ENCODE results near the gene SLC35C1.
"Not testable (repeated sequence)": the region's sequence is repeated elsewhere in the genome, so short reads cannot be mapped to it uniquely, and the experiment has no call there.

SLC35C1 gene

DNA sequence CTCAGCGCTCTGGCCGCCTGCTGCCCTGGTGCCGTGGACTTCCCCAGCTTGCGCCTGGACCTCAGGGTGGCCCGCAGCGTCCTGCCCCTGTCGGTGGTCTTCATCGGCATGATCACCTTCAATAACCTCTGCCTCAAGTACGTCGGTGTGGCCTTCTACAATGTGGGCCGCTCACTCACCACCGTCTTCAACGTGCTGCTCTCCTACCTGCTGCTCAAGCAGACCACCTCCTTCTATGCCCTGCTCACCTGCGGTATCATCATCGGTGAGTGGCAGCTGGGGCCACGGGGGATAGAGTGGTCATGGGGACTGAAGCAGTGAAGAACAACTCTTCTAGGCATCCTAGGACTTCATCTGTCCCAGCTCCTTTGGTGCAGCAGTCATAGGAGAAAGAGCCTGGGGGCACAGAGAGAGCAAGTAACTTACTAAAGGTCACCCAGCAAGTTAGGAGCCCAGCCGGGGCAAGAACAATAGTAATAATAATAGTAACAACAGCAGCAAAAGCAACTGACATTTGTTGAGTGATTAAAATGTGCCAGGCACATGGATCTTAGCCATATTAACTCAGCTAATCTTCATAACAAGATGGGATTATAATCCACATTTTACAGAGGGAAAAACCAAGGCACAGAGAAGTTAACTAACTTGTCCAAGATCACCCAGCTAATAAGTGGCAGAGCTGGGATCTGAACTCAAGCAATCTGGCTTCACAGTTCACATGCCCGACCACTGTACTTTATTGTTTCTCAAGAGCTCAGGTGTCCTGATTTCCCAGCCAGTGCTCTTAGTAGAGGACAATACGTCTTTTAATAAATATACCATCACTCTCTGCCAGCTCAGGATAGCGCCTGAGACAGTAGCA lies 1.4 kb downstream of the SLC35C1 start:
- no peak for DNase-seq (ENCODE audit: low read depth)
- TF ChIP-seq, protein P1, sequence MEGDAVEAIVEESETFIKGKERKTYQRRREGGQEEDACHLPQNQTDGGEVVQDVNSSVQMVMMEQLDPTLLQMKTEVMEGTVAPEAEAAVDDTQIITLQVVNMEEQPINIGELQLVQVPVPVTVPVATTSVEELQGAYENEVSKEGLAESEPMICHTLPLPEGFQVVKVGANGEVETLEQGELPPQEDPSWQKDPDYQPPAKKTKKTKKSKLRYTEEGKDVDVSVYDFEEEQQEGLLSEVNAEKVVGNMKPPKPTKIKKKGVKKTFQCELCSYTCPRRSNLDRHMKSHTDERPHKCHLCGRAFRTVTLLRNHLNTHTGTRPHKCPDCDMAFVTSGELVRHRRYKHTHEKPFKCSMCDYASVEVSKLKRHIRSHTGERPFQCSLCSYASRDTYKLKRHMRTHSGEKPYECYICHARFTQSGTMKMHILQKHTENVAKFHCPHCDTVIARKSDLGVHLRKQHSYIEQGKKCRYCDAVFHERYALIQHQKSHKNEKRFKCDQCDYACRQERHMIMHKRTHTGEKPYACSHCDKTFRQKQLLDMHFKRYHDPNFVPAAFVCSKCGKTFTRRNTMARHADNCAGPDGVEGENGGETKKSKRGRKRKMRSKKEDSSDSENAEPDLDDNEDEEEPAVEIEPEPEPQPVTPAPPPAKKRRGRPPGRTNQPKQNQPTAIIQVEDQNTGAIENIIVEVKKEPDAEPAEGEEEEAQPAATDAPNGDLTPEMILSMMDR (conservative IDR thresholded peaks at IDR 0.05; ENCODE audit: low read depth, low read length) = no peak
- peak overlapping the region; percentile 82 for H3K4me3 ChIP-seq (ENCODE audit: low read depth, low read length)

DNA sequence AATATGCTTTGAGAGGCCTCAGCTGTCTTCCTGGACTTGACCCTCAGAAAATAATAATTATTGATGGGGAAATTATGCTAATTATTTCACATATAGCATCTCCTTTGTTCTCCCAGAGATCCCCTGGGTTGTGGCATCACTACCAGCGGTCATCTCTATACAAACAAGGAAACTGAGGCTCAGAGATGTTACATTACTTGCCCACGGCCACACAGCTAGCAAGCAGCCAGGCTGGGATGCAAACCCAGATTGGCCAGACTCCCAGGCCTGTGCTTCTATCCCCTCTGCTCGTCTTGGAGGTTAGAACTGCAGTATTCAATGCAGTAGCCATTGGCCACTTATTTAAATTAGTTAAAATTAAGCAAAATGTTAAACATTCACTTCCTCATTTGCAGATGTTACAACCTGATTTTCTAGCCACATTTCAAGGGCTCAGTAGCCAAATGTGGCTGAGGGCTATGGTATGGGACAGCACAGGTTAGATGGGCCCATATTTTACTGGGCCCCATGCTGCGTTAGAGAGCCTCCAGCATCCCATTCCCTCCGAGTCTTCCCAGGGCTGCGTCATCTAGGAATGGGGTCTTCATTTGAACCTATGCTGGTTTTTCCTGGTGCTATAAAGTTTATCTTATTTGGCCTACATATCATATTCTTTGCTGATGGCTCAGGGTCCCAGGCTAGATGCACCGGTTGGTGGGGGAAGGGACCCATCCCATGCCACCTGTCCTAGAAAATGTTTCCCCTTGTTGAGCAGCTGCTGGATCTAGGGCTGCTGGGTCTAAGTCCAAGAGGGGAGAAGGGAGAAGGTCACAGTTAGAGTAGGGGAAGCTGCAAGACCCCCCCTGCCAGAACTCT lies 2.2 kb downstream of the SLC35C1 start:
- peak overlapping the region; percentile 82 for H3K4me3 ChIP-seq (ENCODE audit: low read depth, low read length)
- DNase-seq (ENCODE audit: low read depth) = no peak
- TF ChIP-seq, protein P1 (conservative IDR thresholded peaks at IDR 0.05; ENCODE audit: low read depth, low read length) = no peak

DNA sequence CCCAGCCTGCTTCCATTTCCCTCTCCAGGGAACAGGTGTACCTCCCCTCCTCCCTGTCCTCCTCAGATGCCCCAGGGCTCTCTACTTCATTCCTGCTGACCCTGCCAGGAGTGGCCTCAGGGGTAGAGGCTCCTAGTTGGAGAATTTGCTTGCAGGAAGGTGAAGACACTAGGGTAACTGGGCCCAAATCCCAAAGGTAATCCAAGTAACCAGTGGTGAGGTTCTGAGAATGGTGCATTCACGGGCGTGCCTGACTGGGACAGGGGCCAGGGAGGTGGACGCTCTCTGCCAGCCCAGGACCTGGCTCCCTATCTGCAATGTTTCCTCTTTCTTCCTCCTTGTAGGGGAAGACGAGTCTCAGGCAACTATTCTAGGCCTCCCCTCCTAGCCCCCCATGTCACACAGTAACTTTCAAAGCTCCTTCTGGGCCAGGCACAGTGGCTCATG lies 2.9 kb downstream of the SLC35C1 start:
- TF ChIP-seq, protein P1 (conservative IDR thresholded peaks at IDR 0.05; ENCODE audit: low read depth, low read length) = no peak
- DNase-seq (ENCODE audit: low read depth) = no peak
- peak overlapping the region; percentile 82 for H3K4me3 ChIP-seq (ENCODE audit: low read depth, low read length)

DNA sequence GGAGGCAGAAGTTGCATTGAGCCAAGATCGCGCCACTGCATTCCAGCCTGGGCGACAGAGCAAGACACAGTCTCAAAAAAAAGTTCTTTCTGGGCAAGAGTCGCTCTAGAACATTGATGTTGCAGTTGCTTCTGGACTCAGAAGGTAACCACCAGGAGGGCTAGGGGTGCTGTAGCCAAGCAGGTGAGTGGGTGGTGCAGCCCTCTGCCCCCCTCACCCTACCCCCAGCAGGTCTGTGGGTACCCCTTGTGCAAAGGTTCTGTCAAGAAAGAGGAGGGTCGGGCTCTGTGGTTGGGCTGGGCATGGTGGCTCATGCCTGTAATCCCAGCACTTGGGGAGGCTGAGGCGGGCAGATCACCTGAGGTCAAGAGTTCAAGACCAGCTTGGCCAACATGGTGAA lies 3.5 kb downstream of the SLC35C1 start:
- not testable (repeated sequence) for DNase-seq (ENCODE audit: low read depth); H3K4me3 ChIP-seq (ENCODE audit: low read depth, low read length)

DNA sequence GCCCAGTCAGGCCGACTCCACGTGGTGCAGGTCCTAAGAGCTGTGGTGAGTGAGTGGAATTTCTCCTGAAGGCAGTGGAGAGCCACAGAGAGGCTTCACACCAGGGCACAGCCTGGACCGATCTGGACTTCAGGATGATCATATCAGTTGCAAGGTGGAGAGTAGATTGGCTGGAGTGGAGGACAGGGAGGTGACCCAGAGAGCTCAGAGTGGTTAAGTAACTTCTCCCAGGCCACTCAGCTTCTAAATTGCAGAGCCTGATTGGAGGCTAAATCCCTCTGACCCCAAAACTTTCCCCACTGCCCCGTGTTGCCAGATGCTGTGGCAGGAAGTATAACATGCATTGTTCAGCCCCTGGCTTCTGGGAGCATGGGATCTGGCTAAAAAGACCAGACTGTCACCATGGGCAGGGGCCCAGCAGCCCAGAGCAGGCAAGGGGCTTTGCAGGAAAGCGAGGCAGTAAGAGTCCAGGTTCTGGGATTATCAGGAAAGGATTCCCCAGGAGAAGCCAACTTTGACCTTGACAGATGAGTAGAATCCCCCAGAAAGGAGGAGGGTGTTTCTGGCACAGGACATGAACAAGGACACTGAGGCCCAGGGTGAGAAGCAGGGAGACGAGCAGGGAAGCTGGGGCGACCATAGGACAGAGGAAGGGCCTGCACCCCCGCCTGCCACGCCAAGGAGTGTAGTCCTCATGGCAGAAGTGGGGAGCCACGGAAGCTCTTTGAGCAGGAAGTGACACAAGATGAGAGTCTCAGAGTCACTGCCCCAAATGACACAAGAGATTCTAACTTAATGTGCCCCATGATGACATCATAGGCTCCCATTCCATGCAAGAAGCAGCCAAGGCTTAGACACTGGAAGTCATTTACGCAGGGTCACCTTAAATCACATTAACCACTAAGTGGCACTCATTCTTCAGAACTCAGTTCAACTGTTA lies 4.8 kb downstream of the SLC35C1 start:
- DNase-seq (ENCODE audit: low read depth) = peak; percentile 33
- no peak overlapping the region for H3K4me3 ChIP-seq (ENCODE audit: low read depth, low read length)
- TF ChIP-seq, protein P1 (conservative IDR thresholded peaks at IDR 0.05; ENCODE audit: low read depth, low read length) = no peak

DNA sequence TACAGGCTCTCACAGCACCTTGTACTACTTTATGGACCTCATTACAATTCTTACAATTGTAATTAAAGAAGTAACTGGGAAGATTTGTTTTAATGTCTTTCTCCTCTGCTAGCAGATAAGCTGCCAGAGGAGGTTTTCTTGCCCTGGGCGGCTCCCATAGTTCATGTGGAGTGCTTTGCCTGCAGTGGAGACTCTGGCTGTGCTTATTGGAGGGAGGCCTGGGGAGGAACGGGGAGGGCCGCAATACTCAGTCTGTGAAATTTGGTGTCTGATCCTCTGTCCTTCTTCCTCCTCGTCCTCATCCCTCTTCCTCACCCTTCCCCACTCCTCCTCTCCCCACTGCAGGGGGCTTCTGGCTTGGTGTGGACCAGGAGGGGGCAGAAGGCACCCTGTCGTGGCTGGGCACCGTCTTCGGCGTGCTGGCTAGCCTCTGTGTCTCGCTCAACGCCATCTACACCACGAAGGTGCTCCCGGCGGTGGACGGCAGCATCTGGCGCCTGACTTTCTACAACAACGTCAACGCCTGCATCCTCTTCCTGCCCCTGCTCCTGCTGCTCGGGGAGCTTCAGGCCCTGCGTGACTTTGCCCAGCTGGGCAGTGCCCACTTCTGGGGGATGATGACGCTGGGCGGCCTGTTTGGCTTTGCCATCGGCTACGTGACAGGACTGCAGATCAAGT lies 5.6 kb downstream of the SLC35C1 start:
- no peak overlapping the region for H3K4me3 ChIP-seq (ENCODE audit: low read depth, low read length)
- no peak for DNase-seq (ENCODE audit: low read depth)
- TF ChIP-seq, protein P1 (conservative IDR thresholded peaks at IDR 0.05; ENCODE audit: low read depth, low read length) = no peak

All from choroid plexus epithelial cell (primary cell).